Loucy (cell line): ENCODE measurements around the gene PTPRN2.

Experiments
- H2AFZ ChIP-seq: fragments of 200-600 bp; sonication (generic); 2 replicates; pipeline ENCODE4 v1.6.0; 2016; ENCODE audit warnings: antibody characterized with exemption, mild to moderate bottlenecking, low read length, moderate library complexity
- H3F3A ChIP-seq: fragments of 200-600 bp; 2 replicates; pipeline ENCODE4 v1.6.0; 2016; ENCODE audit warnings: antibody characterized with exemption, low read depth, mild to moderate bottlenecking
- H3K27me3 ChIP-seq: fragments of 200-600 bp; sonication (generic); 2 replicates; pipeline ENCODE4 v1.6.1; 2014; ENCODE audit warnings: low read length, mild to moderate bottlenecking; ENCODE audit not compliant: insufficient read depth, poor library complexity, severe bottlenecking
- H3K36me3 ChIP-seq: fragments of 200-600 bp; sonication (generic); 2 replicates; pipeline ENCODE4 v1.6.1; 2016; ENCODE audit warnings: low read length; ENCODE audit not compliant: insufficient read depth
- H3K4me1 ChIP-seq: fragments of 200-600 bp; sonication (generic); 2 replicates; pipeline ENCODE4 v1.5.1; 2014; ENCODE audit warnings: low read length, mild to moderate bottlenecking; ENCODE audit not compliant: insufficient read depth, poor library complexity, severe bottlenecking
- H3K4me2 ChIP-seq: fragments of 200-600 bp; sonication (generic); 2 replicates; pipeline ENCODE4 v1.6.0; 2014; ENCODE audit warnings: antibody characterized with exemption, low read length, low read depth, mild to moderate bottlenecking; ENCODE audit not compliant: poor library complexity, severe bottlenecking
- H3K4me3 ChIP-seq: fragments of 200-600 bp; sonication (generic); 2 replicates; pipeline ENCODE4 v1.5.1; 2014; ENCODE audit warnings: low read length, mild to moderate bottlenecking, mixed read lengths; ENCODE audit not compliant: poor library complexity, severe bottlenecking
- H3K79me2 ChIP-seq: fragments of 200-600 bp; sonication (generic); 2 replicates; pipeline ENCODE4 v1.6.1; 2014; ENCODE audit warnings: low read length; ENCODE audit not compliant: insufficient read depth
- H3K9ac ChIP-seq: fragments of 200-600 bp; sonication (generic); 2 replicates; pipeline ENCODE4 v1.6.0; 2014; ENCODE audit warnings: mild to moderate bottlenecking, low read depth, low read length, moderate library complexity; ENCODE audit not compliant: poor library complexity, severe bottlenecking
- H3K9me2 ChIP-seq: fragments of 200-600 bp; sonication (generic); replicated peaks from 2 replicates; pipeline ENCODE4 v1.6.1; 2016; ENCODE audit warnings: low read depth, low read length, mixed read lengths
- H3K9me3 ChIP-seq: fragments of 200-600 bp; sonication (generic); 2 replicates; pipeline ENCODE4 v1.6.1; 2014; ENCODE audit warnings: mild to moderate bottlenecking, antibody characterized with exemption, low read length, low read depth; ENCODE audit not compliant: insufficient read depth
- H4K20me1 ChIP-seq: fragments of 200-600 bp; sonication (generic); 2 replicates; pipeline ENCODE4 v1.6.0; 2014; ENCODE audit warnings: antibody characterized with exemption, low read length, mild to moderate bottlenecking; ENCODE audit not compliant: insufficient read depth, poor library complexity, severe bottlenecking
- CTCF ChIP-seq: fragments of 200-600 bp; sonication (generic); conservative IDR thresholded peaks from 2 replicates; pipeline ENCODE4 v1.5.1; 2014; ENCODE audit warnings: mild to moderate bottlenecking, antibody characterized with exemption, low read length
- EZH2phosphoT487 ChIP-seq: fragments of 200-600 bp; IDR thresholded peaks from 2 replicates; pipeline ENCODE4 v1.6.1; 2018; ENCODE audit warnings: antibody characterized with exemption, mild to moderate bottlenecking, moderate library complexity, borderline replicate concordance

The PTPRN2 gene

DNA sequence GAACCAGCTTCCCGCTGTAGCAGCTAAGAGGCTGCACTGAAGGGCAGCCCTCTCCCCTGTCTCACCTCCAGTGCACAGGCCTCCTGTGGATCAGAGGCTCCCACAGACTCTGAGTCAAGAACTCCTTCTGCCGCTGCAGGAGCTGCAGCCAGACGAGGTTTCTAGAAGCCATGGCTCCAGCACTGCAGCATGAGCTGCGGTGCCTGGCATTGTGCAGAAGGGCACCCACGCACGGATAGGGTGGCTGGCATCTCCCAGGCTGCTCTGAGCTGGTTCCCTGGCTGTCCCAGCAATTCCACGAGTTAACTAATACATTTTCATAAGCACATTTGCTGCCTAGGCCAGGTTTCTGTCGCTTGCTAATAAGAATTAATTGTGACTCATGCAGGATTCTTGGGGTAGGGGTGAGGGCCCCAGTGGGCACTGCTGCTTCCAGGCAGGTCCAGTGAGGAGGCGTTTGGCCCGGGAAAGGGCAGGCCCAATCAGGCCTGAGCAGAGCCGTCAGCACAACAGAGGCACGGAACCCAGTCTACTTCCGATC, 656.6 kb downstream of the PTPRN2 start:
- Histone ChIP-seq H3K4me1 (no peaks in the 10 kb centered on the region), H3K4me2 (no peak overlapping the region)

DNA sequence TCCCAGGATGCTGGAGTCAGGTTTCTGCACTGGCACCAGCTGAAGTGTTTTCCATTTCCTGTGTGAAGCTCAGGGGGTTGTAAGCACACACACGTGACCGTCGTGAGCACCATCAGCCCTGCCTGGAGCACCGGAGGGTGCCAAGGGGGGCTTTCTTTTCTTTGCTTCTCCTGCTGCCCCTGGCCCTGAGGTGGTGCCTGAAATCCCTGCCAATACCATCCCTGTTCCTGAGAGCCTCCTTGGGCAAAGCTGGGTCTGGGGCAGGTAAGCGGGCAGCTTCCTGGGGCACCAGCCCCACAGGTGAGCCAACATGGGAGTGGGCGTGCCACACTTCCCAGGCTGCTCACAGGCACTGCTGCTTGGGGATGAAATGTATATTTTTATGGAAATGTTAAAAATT, 657.2 kb downstream of the PTPRN2 start:
- Histone ChIP-seq H3K4me1 (no peaks in the 10 kb centered on the region), H3K27me3 (no peaks in the 10 kb centered on the region), H3F3A (no peaks in the 10 kb centered on the region), H3K79me2 (no peaks in the 10 kb centered on the region), H3K9ac (no peak overlapping the region), H3K36me3 (no peaks in the 10 kb centered on the region), H3K9me3 (peaks cover 14% of the 10 kb centered on the region; the same call in 1 of the 2 replicates), H3K4me3 (no peak overlapping the region), H3K4me2 (no peak overlapping the region), H4K20me1 (no peaks in the 10 kb centered on the region), H3K9me2 (no peaks in the 10 kb centered on the region), H2AFZ (no peak overlapping the region)
- TF ChIP-seq CTCF (no peak), EZH2phosphoT487 (no peak)

More for the DNA sequence above, 656.6 kb downstream of the PTPRN2 start:
- Histone ChIP-seq H3K4me3 (no peak overlapping the region), H3K36me3 (no peaks in the 10 kb centered on the region), H2AFZ (no peak overlapping the region), H3K9ac (no peak overlapping the region), H3K27me3 (no peaks in the 10 kb centered on the region), H4K20me1 (no peaks in the 10 kb centered on the region), H3K9me3 (peaks cover 14% of the 10 kb centered on the region; the same call in 1 of the 2 replicates), H3K9me2 (no peaks in the 10 kb centered on the region), H3F3A (no peaks in the 10 kb centered on the region), H3K79me2 (no peaks in the 10 kb centered on the region)
- TF ChIP-seq EZH2phosphoT487, result no peak
- TF ChIP-seq CTCF, result no peak

DNA sequence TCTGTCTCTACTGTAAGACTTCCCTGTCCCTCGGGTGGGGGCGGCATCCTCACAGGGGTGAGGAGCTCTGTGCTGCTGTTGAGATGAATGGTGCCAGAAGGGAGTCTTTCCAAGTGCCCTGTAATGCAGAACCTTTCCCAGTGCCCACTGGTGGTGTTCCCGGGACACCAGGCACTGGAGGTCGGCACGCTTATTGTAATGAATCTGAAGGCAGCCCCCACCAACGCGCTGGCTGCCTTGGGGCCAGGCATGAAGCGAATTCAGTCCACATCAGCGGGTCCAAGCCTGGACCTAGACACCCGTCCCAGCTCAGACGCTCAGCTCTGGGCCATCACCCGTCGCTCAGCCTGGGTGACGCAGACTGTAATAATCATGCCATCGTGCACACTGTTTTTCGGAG, 658.0 kb downstream of the PTPRN2 start:
- H3K79me2 ChIP-seq, result no peaks in the 10 kb centered on the region
- no peaks in the 10 kb centered on the region for H4K20me1 ChIP-seq
- H3K9me2 ChIP-seq, result no peaks in the 10 kb centered on the region

More for the DNA sequence above, 658.0 kb downstream of the PTPRN2 start:
- TF ChIP-seq CTCF (no peak), EZH2phosphoT487 (no peak)
- H3K9ac ChIP-seq, result no peak overlapping the region
- H3K4me1 ChIP-seq, result no peaks in the 10 kb centered on the region
- H3K27me3 ChIP-seq, result no peaks in the 10 kb centered on the region
- H3F3A ChIP-seq, result no peaks in the 10 kb centered on the region
- no peak overlapping the region for H3K4me3 ChIP-seq
- peaks cover 14% of the 10 kb centered on the region; the same call in 1 of the 2 replicates for H3K9me3 ChIP-seq
- H3K36me3 ChIP-seq, result no peaks in the 10 kb centered on the region
- no peak overlapping the region for H3K4me2 ChIP-seq
- no peak overlapping the region for H2AFZ ChIP-seq
